ENCODE measurements around the gene STUM. TPM values are rescaled to one million over a fixed set of nuclear protein-coding genes. Genes with fewer than 3 reads are reported as not detected.

The STUM gene
- total RNA-seq, 1 experiment from 2014 or later, result 0.11 TPM

GRCh38 chr1:226654668-226655055 is 106.1 kb downstream of the STUM start:
- Mint-ChIP-seq H3K36me3 (ENCODE audit: insufficient read depth in 1 of 3, low read depth in 3 of 3) (no peaks in the 10 kb centered on the region), H3K9me3 (no peaks in the 10 kb centered on the region), H3K27me3 (ENCODE audit: low read depth) (peaks cover 2% of the 10 kb centered on the region), H3K27ac (peak overlapping the region; percentile 83 to 92 (median 88); a peak in 6 of 7 replicates), H3K4me3 (peak overlapping the region in 1 of 2 experiments; percentile 32; a peak in 1 of 5 replicates), H3K4me1 (peaks cover 62 to 69% of the 10 kb centered on the region in 2 experiments)
- Histone ChIP-seq H3K23ac (ENCODE audit: insufficient read length, low read depth, low read length) (no peak overlapping the region), H3K79me2 (ENCODE audit: insufficient read depth, low read length) (no peaks in the 10 kb centered on the region), H2BK15ac (ENCODE audit: low read depth, low read length) (no peak overlapping the region), H2BK120ac (ENCODE audit: low read depth, low read length, poor library complexity, severe bottlenecking) (no peak overlapping the region), H3K4ac (ENCODE audit: low read depth, low read length) (no peak overlapping the region; the same call in 1 of the 2 replicates), H4K8ac (replicated peaks; ENCODE audit: insufficient read length, low read depth, low read length) (no peak overlapping the region), H4K5ac (ENCODE audit: insufficient read length, low read depth, low read length) (no peak overlapping the region), H2BK20ac (ENCODE audit: low read depth, low read length, poor library complexity, severe bottlenecking) (no peak overlapping the region), H3K27me3 (ENCODE audit: insufficient read depth, low read length) (no peaks in the 10 kb centered on the region), H3K18ac (ENCODE audit: insufficient read length, low read depth, low read length) (peak overlapping the region; percentile 4), H3K27ac (ENCODE audit: insufficient read length, low read depth, low read length) (peak overlapping the region; percentile 10), H3K9ac (ENCODE audit: extremely low read depth, insufficient read length, low read length) (no peak overlapping the region), H3K23me2 (ENCODE audit: insufficient read length, low read depth, low read length, poor library complexity, severe bottlenecking) (no peaks in the 10 kb centered on the region), H2BK12ac (ENCODE audit: insufficient read length, low read depth, low read length) (peak overlapping the region; percentile 67), H4K91ac (ENCODE audit: insufficient read length, low read depth, low read length) (peak overlapping the region; percentile 7), H3K14ac (ENCODE audit: insufficient read depth, low read length) (peak overlapping the region; percentile 27; the same call in 1 of the 2 replicates), H3K56ac (ENCODE audit: insufficient read length, low read depth, low read length) (no peak overlapping the region), H2AFZ (ENCODE audit: low read length) (no peak overlapping the region), H3K9me3 (ENCODE audit: control insufficient read depth, low read depth, low read length) (no peaks in the 10 kb centered on the region), H3K4me1 (ENCODE audit: insufficient read depth, low read length) (peaks cover 16% of the 10 kb centered on the region; the same call in 1 of the 2 replicates), H3K79me1 (ENCODE audit: insufficient read depth, low read depth, low read length, poor library complexity, severe bottlenecking) (no peaks in the 10 kb centered on the region), H3T11ph (ENCODE audit: low read length) (no peak overlapping the region), H2AK5ac (ENCODE audit: insufficient read length, low read length) (peak overlapping the region; percentile 13), H4K20me1 (ENCODE audit: control insufficient read depth, insufficient read depth, insufficient read length) (no peaks in the 10 kb centered on the region), H3K4me2 (ENCODE audit: insufficient read depth, insufficient read length, low read length) (no peak overlapping the region), H2BK5ac (ENCODE audit: insufficient read length, low read length) (no peak overlapping the region)
- no peak for DNase-seq
- WGBS (ENCODE audit: extremely low coverage, insufficient read length, low lambda C conversion rate), result no CpG with 5 or more reads among the region's 8 CpGs
- TF ChIP-seq CTCF (conservative IDR thresholded peaks at IDR 0.05), result no peak

Data from H9 (cell line).